Prostate gland (tissue), 2 donors: ENCODE results near the gene WDR59. TPM values are rescaled to one million over a fixed set of nuclear protein-coding genes. Genes with fewer than 3 reads are reported as not detected.
"Not testable (repeated sequence)": the region's sequence is repeated elsewhere in the genome, so short reads cannot be mapped to it uniquely, and the experiment has no call there.

Experiments
- DNase-seq: peaks from one replicate; pipeline ENCODE4 v3.0.0-alpha.2; 2019; ENCODE audit warnings: low spot score
- H3K27ac ChIP-seq, 2 donors: fragments of 200-600 bp; sonication (generic); 2 replicates each; pipeline ENCODE4 v1.5.1; 2017 to 2019
- H3K27me3 ChIP-seq: fragments of 200-600 bp; sonication (generic); replicated peaks from 2 replicates; pipeline ENCODE4 v1.5.1; 2019; ENCODE audit not compliant: insufficient read depth
- H3K36me3 ChIP-seq, 2 donors: fragments of 200-600 bp; sonication (generic); 1 replicate in 1 of 2; 2 replicates in 1 of 2; pipeline versions ENCODE4 v1.5.1 to v1.8.1; 2017 to 2019
- H3K4me1 ChIP-seq: fragments of 200-600 bp; sonication (generic); replicated peaks from 2 replicates; pipeline ENCODE4 v1.5.1; 2019
- H3K4me3 ChIP-seq, 2 donors: fragments of 200-600 bp; sonication (generic); 2 replicates each; pipeline ENCODE4 v1.5.1; 2017 to 2019
- H3K9me3 ChIP-seq: fragments of 200-600 bp; sonication (generic); 2 replicates; pipeline ENCODE4 v1.5.1; 2017
- CTCF ChIP-seq, 4 experiments: fragments of 200-600 bp in 2 of 4; fragments of 450-650 bp in 2 of 4; sonication (generic) in 2 of 4; IDR thresholded peaks; 1 replicate in 3 of 4; 2 replicates in 1 of 4; pipeline ENCODE4 v1.5.1; 2016 to 2019; ENCODE audit warnings: antibody characterized with exemption in 4 of 4, mild to moderate bottlenecking in 2 of 4, moderate library complexity in 2 of 4
- POLR2A ChIP-seq: fragments of 450-650 bp; IDR thresholded peaks from one replicate; pipeline ENCODE4 v1.6.1; 2016; ENCODE audit warnings: antibody characterized with exemption, mild to moderate bottlenecking
- POLR2AphosphoS5 ChIP-seq: sonication (generic); formaldehyde crosslinking; IDR thresholded peaks from one replicate; pipeline ENCODE4 v1.6.1; 2017; ENCODE audit warnings: antibody characterized with exemption
- WGBS: methylation state at CpG from one replicate; pipeline ENCODE4 v1.1.5; 2018; 5-methylcytosine and 5-hydroxymethylcytosine counted together
- intact Hi-C: fragments of 100-400 bp; cut with DNase I; formaldehyde crosslinking; loops from one replicate; pipeline ENCODE4 v1.14.2; 2022
- total RNA-seq, 2 donors: library from RNA; depleted of rRNA; stranded (reverse); fragments of >200 nt; gene quantifications; one replicate each; pipeline ENCODE4 v1.1.0, GENCODE V29; 2016

WDR59 gene
- total RNA-seq, 2 donors from 2014 or later, result 38.5 to 62.6 TPM

GRCh38 chr16:75027520-75028300, 42.8 kb upstream of the WDR59 start:
- no peaks in the 10 kb centered on the region for H3K9me3 ChIP-seq
- TF ChIP-seq POLR2A (no peak), POLR2AphosphoS5 (no peak), CTCF (IDR thresholded peaks at IDR 0.05) (no peak)
- intact Hi-C loops, result no loop called here
- H3K36me3 ChIP-seq, result no peaks in the 10 kb centered on the region
- H3K4me3 ChIP-seq, result no peak overlapping the region
- no peaks in the 10 kb centered on the region for H3K4me1 ChIP-seq
- no peak overlapping the region for H3K27ac ChIP-seq
- 94% methylated on average over 6 of the region's 6 CpGs for WGBS
- no peaks in the 10 kb centered on the region for H3K27me3 ChIP-seq
- no peak for DNase-seq

GRCh38 chr16:75026892-75027391, 42.0 kb upstream of the WDR59 start:
- H3K36me3 ChIP-seq, result no peaks in the 10 kb centered on the region
- WGBS, result 98% methylated on average over 2 of the region's 2 CpGs
- intact Hi-C loops, result no loop called here
- no peak for DNase-seq
- H3K27ac ChIP-seq, result no peak overlapping the region
- no peak overlapping the region for H3K4me3 ChIP-seq
- no peaks in the 10 kb centered on the region for H3K27me3 ChIP-seq
- TF ChIP-seq POLR2A, result no peak
- TF ChIP-seq CTCF (IDR thresholded peaks at IDR 0.05), result no peak
- TF ChIP-seq POLR2AphosphoS5, result no peak
- no peaks in the 10 kb centered on the region for H3K9me3 ChIP-seq
- no peaks in the 10 kb centered on the region for H3K4me1 ChIP-seq

GRCh38 chr16:75026239-75026891, 41.4 kb upstream of the WDR59 start:
- H3K4me1 ChIP-seq, H3K4me3 ChIP-seq, intact Hi-C loops, DNase-seq, H3K36me3 ChIP-seq, H3K27ac ChIP-seq, H3K27me3 ChIP-seq, H3K9me3 ChIP-seq: not testable (repeated sequence)
- 79% methylated on average over 10 of the region's 10 CpGs for whole genome bisulfite sequencing
- peak; percentile 17 for TF ChIP-seq POLR2AphosphoS5

GRCh38 chr16:75025761-75026160, 40.8 kb upstream of the WDR59 start:
- intact Hi-C loops, result no loop called here
- no peak overlapping the region for H3K4me3 ChIP-seq

More at GRCh38 chr16:75025761-75026160, 40.8 kb upstream of the WDR59 start:
- no peak for DNase-seq
- H3K36me3 ChIP-seq, result no peaks in the 10 kb centered on the region
- no peaks in the 10 kb centered on the region for H3K27me3 ChIP-seq
- no peaks in the 10 kb centered on the region for H3K4me1 ChIP-seq
- 41% methylated on average over 3 of the region's 3 CpGs for WGBS
- no peaks in the 10 kb centered on the region for H3K9me3 ChIP-seq
- H3K27ac ChIP-seq, result peak overlapping the region in 1 of 2 donors; percentile 1
- no peak for TF ChIP-seq CTCF (IDR thresholded peaks at IDR 0.05)
- no peak for TF ChIP-seq POLR2AphosphoS5
- no peak for TF ChIP-seq POLR2A
